Stimulated activated CD8-positive, alpha-beta memory T cell treated with anti-CD3 and anti-CD28 coated beads, Interleukin-15, amount 100 ng/mL, for 24 hours (primary cell): ENCODE data around the gene MAG.

Source experiments
- DNase-seq: peaks from one replicate; pipeline ENCODE4 v3.0.0-alpha.2; 2020; ENCODE audit warnings: low read depth

MAG gene

GRCh38 chr19:35363001-35363590 lies 71.1 kb downstream of the MAG start:
- no peak for DNase-seq
